Tibial nerve (tissue), 4 donors: ENCODE data around the gene CTSA. TPM values are rescaled to one million over a fixed set of nuclear protein-coding genes. Genes with fewer than 3 reads are reported as not detected.
A peak's percentile ranks its signal among the peaks of the same experiment; 100 is the strongest.

Source experiments
- DNase-seq, 2 donors: peaks; one replicate each; pipeline ENCODE4 v3.0.0-alpha.2; 2019; ENCODE audit warnings: low spot score in 2 of 2
- H3K27ac ChIP-seq, 4 donors: fragments of 200-600 bp; sonication (generic) in 3 of 4; one replicate each; pipeline ENCODE4 v1.5.1; 2017 to 2019; ENCODE audit warnings: mild to moderate bottlenecking in 1 of 4
- H3K27me3 ChIP-seq, 2 donors: fragments of 200-600 bp; sonication (generic) in 1 of 2; one replicate each; pipeline versions ENCODE4 v1.5.1 to v1.6.0; 2017 to 2019
- H3K36me3 ChIP-seq, 3 donors: fragments of 200-600 bp; sonication (generic); one replicate each; pipeline ENCODE4 v1.5.1; 2018 to 2019
- H3K4me1 ChIP-seq, 4 donors: fragments of 200-600 bp; sonication (generic) in 3 of 4; one replicate each; pipeline ENCODE4 v1.5.1; 2017 to 2019
- H3K4me3 ChIP-seq, 4 donors: fragments of 200-600 bp; sonication (generic) in 3 of 4; one replicate each; pipeline ENCODE4 v1.5.1; 2017 to 2019; ENCODE audit warnings: mild to moderate bottlenecking in 1 of 4, moderate library complexity in 1 of 4
- H3K9me3 ChIP-seq, 4 donors: fragments of 200-600 bp; sonication (generic) in 3 of 4; one replicate each; pipeline ENCODE4 v1.5.1; 2017 to 2019
- CTCF ChIP-seq, 5 experiments: fragments of 200-600 bp in 3 of 5; fragments of 450-650 bp in 2 of 5; sonication (generic) in 3 of 5; IDR thresholded peaks; one replicate each; pipeline ENCODE4 v1.5.1; 2016 to 2019; ENCODE audit warnings: antibody characterized with exemption in 5 of 5, mild to moderate bottlenecking in 3 of 5, moderate library complexity in 2 of 5
- EP300 ChIP-seq, 2 donors: sonication (generic); formaldehyde crosslinking; IDR thresholded peaks; one replicate each; pipeline ENCODE4 v1.6.1; 2017; ENCODE audit warnings: antibody characterized with exemption in 2 of 2, mild to moderate bottlenecking in 1 of 2
- POLR2A ChIP-seq, 2 donors: fragments of 450-650 bp; IDR thresholded peaks; one replicate each; pipeline ENCODE4 v1.6.1; 2017; ENCODE audit warnings: antibody characterized with exemption in 2 of 2, mild to moderate bottlenecking in 2 of 2, moderate library complexity in 2 of 2
- WGBS, 2 donors: methylation state at CpG; one replicate each; pipeline ENCODE4 v1.1.5; 2018; 5-methylcytosine and 5-hydroxymethylcytosine counted together
- total RNA-seq, 4 donors: library from RNA; depleted of rRNA; stranded (reverse); fragments of >200 nt; gene quantifications; one replicate each; pipeline ENCODE4 v1.1.0, GENCODE V29; 2016

The CTSA gene
- total RNA-seq, 4 donors from 2014 or later, result 50.4 to 87.3 (median 71.7) TPM

DNA sequence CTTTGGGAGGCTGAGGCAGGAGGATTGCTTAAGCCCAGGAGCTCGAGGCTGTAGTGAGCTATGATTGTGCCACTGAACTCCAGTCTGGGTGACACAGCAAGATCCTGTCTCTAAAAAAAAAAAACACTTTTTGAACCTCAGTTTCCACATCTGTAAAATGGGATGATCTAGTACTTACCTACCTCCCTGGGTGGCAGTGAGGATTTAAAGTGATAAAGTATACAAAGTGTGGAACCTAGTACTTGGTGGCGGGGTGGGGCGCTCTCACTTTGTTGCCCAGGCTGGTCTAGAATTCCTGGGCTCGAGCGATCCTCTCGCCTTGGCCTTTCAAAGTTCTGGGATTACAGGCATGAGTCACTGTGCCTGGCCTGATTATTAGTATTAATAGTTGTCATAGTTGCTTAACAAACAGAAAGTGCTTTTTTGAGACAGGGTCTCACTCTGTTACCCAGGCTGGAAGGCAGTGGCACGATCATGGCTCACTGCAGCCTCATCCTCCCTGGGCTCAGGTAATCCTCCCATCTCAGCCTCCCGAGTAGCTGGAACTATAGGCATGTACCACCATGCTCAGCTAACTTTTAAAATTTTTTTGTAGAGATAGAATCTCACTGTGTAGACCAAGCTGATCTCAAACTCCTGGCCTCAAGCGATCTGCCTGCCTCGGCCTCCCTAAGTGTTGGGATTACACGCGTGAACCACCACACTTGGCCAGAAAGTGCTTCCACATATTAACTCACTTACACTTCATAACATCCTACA, 27.8 kb downstream of the CTSA start:
- Histone ChIP-seq H3K9me3 (no peaks in the 10 kb centered on the region), H3K4me3 (no peak overlapping the region), H3K36me3 (no peaks in the 10 kb centered on the region), H3K27ac (peak overlapping the region; percentile 32 to 90 (median 76)), H3K27me3 (no peaks in the 10 kb centered on the region), H3K4me1 (peaks cover 0 to 44% (median 22%) of the 10 kb centered on the region in 4 donors)
- DNase-seq, result no peak
- WGBS, 2 donors, result 85 to 87% methylated on average over 12 of the region's 12 CpGs
- TF ChIP-seq EP300 (IDR thresholded peaks at IDR 0.05), result no peak
- TF ChIP-seq POLR2A (IDR thresholded peaks at IDR 0.05), result no peak
- no peak for TF ChIP-seq CTCF (IDR thresholded peaks at IDR 0.05)

DNA sequence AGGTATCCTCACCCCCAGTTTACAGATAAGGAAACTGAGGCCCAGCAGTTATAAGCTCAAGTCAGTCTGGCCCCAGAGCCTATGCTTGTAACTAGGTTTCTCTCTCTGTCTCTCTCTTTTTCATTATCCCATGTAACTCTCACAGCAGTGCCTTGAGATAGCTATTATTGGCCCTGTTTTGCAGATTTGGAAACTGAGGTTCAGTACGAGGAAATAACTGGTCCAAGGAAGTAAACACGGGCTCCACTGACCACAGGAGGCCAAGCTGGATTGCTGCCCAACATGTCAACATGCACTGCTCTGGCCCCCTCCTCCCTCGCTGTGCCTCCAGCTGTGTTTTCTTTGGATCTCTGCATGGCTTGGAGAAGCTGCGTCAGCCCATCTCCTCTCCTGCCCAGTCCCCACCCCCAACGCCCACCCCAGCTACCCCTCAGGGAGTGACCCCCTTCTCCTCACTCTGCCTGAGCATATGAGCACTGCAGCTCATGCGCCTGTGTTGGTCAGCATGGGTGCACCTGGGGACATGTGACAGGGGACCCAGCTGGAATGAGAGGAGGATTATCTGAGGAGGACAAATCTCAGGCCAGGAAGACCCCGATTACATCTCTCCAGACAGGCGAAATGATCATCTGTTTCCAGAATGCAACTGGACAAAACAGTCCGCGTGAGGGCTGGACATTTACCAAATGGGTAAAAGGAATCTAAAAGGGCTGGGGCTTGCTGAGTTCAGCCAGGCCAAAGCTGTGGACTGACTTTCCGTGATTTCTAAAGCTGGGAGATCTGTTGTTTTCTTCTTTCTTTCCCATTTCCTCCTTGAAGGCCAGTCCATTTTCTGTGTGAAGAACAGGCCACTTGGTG, 28.6 kb downstream of the CTSA start:
- H3K4me1 ChIP-seq, result peaks cover 0 to 52% (median 28%) of the 10 kb centered on the region in 4 donors
- H3K4me3 ChIP-seq, result no peak overlapping the region
- peak overlapping the region; percentile 32 to 90 (median 76) for H3K27ac ChIP-seq
- WGBS, 2 donors, result 25 to 31% methylated on average over 9 to 11 of the region's 11 CpGs
- H3K36me3 ChIP-seq, result no peaks in the 10 kb centered on the region
- H3K27me3 ChIP-seq, result no peaks in the 10 kb centered on the region
- peak; percentile 77 to 82 for DNase-seq
- TF ChIP-seq POLR2A (IDR thresholded peaks at IDR 0.05) (no peak), CTCF (IDR thresholded peaks at IDR 0.05) (no peak), EP300 (IDR thresholded peaks at IDR 0.05) (peak in 1 of 2 donors; percentile 52)
- no peaks in the 10 kb centered on the region for H3K9me3 ChIP-seq

- 67% methylated on average over 9 of the region's 9 CpGs for WGBS, 2 donors
- Histone ChIP-seq H3K4me3 (no peak overlapping the region), H3K27me3 (no peaks in the 10 kb centered on the region), H3K36me3 (no peaks in the 10 kb centered on the region), H3K4me1 (peaks cover 0 to 62% (median 29%) of the 10 kb centered on the region in 4 donors), H3K9me3 (no peaks in the 10 kb centered on the region), H3K27ac (peak overlapping the region; percentile 32 to 90 (median 66))
- DNase-seq, result no peak
- no peak for TF ChIP-seq EP300 (IDR thresholded peaks at IDR 0.05)
- no peak for TF ChIP-seq POLR2A (IDR thresholded peaks at IDR 0.05)
- TF ChIP-seq CTCF (IDR thresholded peaks at IDR 0.05), result no peak
Observed at GRCh38 chr20:45920462-45921336, 29.6 kb downstream of the CTSA start.

- Histone ChIP-seq H3K4me1 (peaks cover 0 to 63% (median 29%) of the 10 kb centered on the region in 4 donors), H3K27me3 (no peaks in the 10 kb centered on the region), H3K27ac (no peak overlapping the region), H3K4me3 (no peak overlapping the region), H3K36me3 (no peaks in the 10 kb centered on the region), H3K9me3 (no peaks in the 10 kb centered on the region)
- no peak for DNase-seq
- 84% methylated on average over 11 of the region's 11 CpGs for WGBS, 2 donors
- no peak for TF ChIP-seq EP300 (IDR thresholded peaks at IDR 0.05)
- no peak for TF ChIP-seq POLR2A (IDR thresholded peaks at IDR 0.05)
- TF ChIP-seq CTCF (IDR thresholded peaks at IDR 0.05), result no peak
Observed at GRCh38 chr20:45921337-45922189, 30.4 kb downstream of the CTSA start.
